ENCODE data around the gene ARHGEF10L. TPM values are rescaled to one million over a fixed set of nuclear protein-coding genes. Genes with fewer than 3 reads are reported as not detected.

ARHGEF10L gene
- total RNA-seq, 6 experiments from 2014 or later = 11.1 to 29.0 (median 26.7) TPM

DNA sequence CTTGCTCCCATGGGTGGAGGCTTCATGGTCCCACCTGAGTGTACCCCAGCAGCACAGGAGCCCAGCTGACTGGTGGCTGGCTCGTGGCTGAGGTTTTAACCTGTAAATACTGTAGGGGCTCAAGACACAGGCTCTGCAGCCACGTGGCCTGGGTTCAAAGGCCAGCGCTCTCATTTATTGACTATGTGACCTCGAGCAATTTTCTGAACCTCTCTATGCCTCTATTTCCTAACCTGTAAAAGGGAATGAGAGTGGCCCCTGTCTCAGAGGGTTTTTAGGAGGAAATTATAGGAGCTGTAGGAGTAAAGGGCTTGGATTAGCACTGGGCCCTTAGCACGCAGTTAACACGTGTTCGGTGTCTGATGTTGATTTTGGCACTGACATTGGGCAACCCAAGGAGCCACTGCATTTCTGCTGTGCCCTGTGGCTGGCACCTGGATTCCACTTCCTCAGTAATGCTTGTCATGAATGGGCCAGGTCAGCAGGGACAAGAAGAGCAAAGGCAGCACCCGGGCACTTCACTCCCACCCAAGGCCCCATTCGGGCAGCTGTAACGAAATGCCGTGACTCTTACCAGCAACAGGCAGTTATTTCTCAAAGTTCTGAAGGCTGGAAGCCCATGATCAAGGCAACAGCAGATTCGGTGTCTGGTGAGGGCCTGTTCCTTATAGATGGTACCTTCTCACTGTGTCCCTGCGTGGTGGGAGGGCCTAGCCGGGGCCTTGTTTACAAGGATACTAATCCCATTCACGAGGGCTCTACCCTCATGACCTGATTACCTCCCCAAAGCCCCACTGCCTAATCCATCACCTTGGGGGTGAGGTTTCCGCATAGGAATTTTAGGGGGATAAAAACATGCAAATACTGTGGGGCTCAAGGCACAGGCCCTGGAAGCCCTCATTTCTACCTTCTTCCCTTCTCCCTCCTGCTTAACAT lies 25.2 kb downstream of the ARHGEF10L start:
- peaks cover 4% of the 10 kb centered on the region; the same call in 1 of the 2 replicates for H3K27me3 Mint-ChIP-seq (ENCODE audit: insufficient read depth)
- H3K4me1 Mint-ChIP-seq (ENCODE audit: low read depth) = peaks cover 45% of the 10 kb centered on the region
- no peak overlapping the region for H3K27ac Mint-ChIP-seq
- H3K4me3 Mint-ChIP-seq = no peak overlapping the region
- H3K36me3 Mint-ChIP-seq (ENCODE audit: low read depth) = no peaks in the 10 kb centered on the region
- no peak for DNase-seq
- no peak for TF ChIP-seq CTCF (IDR thresholded peaks at IDR 0.05)
- H3K9me3 Mint-ChIP-seq = no peaks in the 10 kb centered on the region

GRCh38 chr1:17565461-17566252 lies 26.2 kb downstream of the ARHGEF10L start:
- Mint-ChIP-seq H3K27me3 (ENCODE audit: insufficient read depth) (peaks cover 4% of the 10 kb centered on the region; the same call in 1 of the 2 replicates), H3K4me3 (no peak overlapping the region), H3K27ac (no peak overlapping the region), H3K4me1 (ENCODE audit: low read depth) (peaks cover 54% of the 10 kb centered on the region), H3K36me3 (ENCODE audit: low read depth) (no peaks in the 10 kb centered on the region; the same call in 1 of the 2 replicates), H3K9me3 (no peaks in the 10 kb centered on the region)
- TF ChIP-seq CTCF (IDR thresholded peaks at IDR 0.05) = no peak
- no peak for DNase-seq

- Mint-ChIP-seq H3K36me3 (ENCODE audit: low read depth) (no peaks in the 10 kb centered on the region; the same call in 1 of the 2 replicates), H3K4me1 (ENCODE audit: low read depth) (peaks cover 51% of the 10 kb centered on the region)
Observed at GRCh38 chr1:17566417-17566816, 26.9 kb downstream of the ARHGEF10L start.

GRCh38 chr1:17566892-17567291 lies 27.4 kb downstream of the ARHGEF10L start:
- DNase-seq = no peak
- Mint-ChIP-seq H3K9me3 (no peaks in the 10 kb centered on the region), H3K27me3 (ENCODE audit: insufficient read depth) (peaks cover 5% of the 10 kb centered on the region)

More at GRCh38 chr1:17566417-17566816, 26.9 kb downstream of the ARHGEF10L start:
- peaks cover 5% of the 10 kb centered on the region for H3K27me3 Mint-ChIP-seq (ENCODE audit: insufficient read depth)
- H3K4me3 Mint-ChIP-seq = no peak overlapping the region
- DNase-seq = no peak
- TF ChIP-seq CTCF (IDR thresholded peaks at IDR 0.05) = no peak
- H3K27ac Mint-ChIP-seq = no peak overlapping the region
- H3K9me3 Mint-ChIP-seq = no peaks in the 10 kb centered on the region

More at GRCh38 chr1:17566892-17567291, 27.4 kb downstream of the ARHGEF10L start:
- H3K36me3 Mint-ChIP-seq (ENCODE audit: low read depth) = no peaks in the 10 kb centered on the region; the same call in 1 of the 2 replicates
- no peak overlapping the region for H3K27ac Mint-ChIP-seq
- TF ChIP-seq CTCF (IDR thresholded peaks at IDR 0.05) = no peak
- H3K4me3 Mint-ChIP-seq = no peak overlapping the region
- H3K4me1 Mint-ChIP-seq (ENCODE audit: low read depth) = peaks cover 46% of the 10 kb centered on the region

Data from HFFc6 (cell line).